HEK293 (cell line): ENCODE results near the gene TPGS2.

ENCODE experiments used
- CTCF ChIA-PET: fragments of 350-600 bp; formaldehyde crosslinking; extraction: SDS; loops from one replicate; lab custom pipeline; 2021; ENCODE audit warnings: antibody characterized with exemption; lab: Yijun Ruan, JAX
- POLR2A ChIA-PET: fragments of 300-600 bp; formaldehyde crosslinking; extraction: SDS; loops from one replicate; lab custom pipeline; 2020; ENCODE audit warnings: antibody characterized with exemption, inconsistent platforms; lab: Yijun Ruan, JAX
- H3K27ac ChIP-seq: fragments of 200-500 bp; sonication (Bioruptor generic); 2 replicates; pipeline ENCODE4 v1.5.1; 2014; ENCODE audit warnings: low read depth, low read length, control low read depth, inconsistent platforms; ENCODE audit errors: extremely low read depth
- H3K36me3 ChIP-seq, 2 experiments: fragments of 200-500 bp in 1 of 2; sonication (Bioruptor generic) in 1 of 2; 1 replicate in 1 of 2; 2 replicates in 1 of 2; pipeline ENCODE4 v1.5.1; 2014 to 2017; ENCODE audit warnings: inconsistent platforms in 2 of 2, low read length in 2 of 2; ENCODE audit not compliant: control insufficient read depth in 2 of 2, insufficient read depth in 1 of 2
- H3K4me1 ChIP-seq: fragments of 200-500 bp; sonication (Bioruptor generic); 2 replicates; pipeline ENCODE4 v1.5.1; 2014; ENCODE audit warnings: mild to moderate bottlenecking, low read length, inconsistent platforms; ENCODE audit not compliant: control insufficient read depth, insufficient read depth
- H3K4me3 ChIP-seq: 2 replicates; pipeline ENCODE4 v1.5.1; 2011; ENCODE audit warnings: low read depth, mild to moderate bottlenecking, control low read depth, low read length, moderate library complexity
- H3K9me3 ChIP-seq: fragments of 200-500 bp; sonication (Bioruptor generic); 2 replicates; pipeline ENCODE4 v1.5.1; 2014; ENCODE audit warnings: low read depth, low read length, inconsistent platforms; ENCODE audit not compliant: control insufficient read depth, insufficient read depth
- HOXD13 ChIP-seq: sonication (generic); formaldehyde crosslinking; IDR thresholded peaks from 2 replicates; pipeline ENCODE4 v1.8.0; 2022; ENCODE audit warnings: missing genetic modification reagents, borderline replicate concordance
- KLF8 ChIP-seq: fragments of 450-650 bp; formaldehyde crosslinking; IDR thresholded peaks from 2 replicates; pipeline ENCODE4 v1.5.1; 2016; ENCODE audit warnings: missing biosample characterization, missing genetic modification characterization
- MEIS1 ChIP-seq: sonication (generic); formaldehyde crosslinking; IDR thresholded peaks from 2 replicates; pipeline ENCODE4 v1.8.1; 2022; ENCODE audit warnings: missing genetic modification reagents, mild to moderate bottlenecking, borderline replicate concordance
- ZBTB10 ChIP-seq: fragments of 450-650 bp; formaldehyde crosslinking; IDR thresholded peaks from 2 replicates; pipeline ENCODE4 v1.5.1; 2016; ENCODE audit warnings: missing biosample characterization, missing genetic modification characterization
- ZNF16 ChIP-seq: fragments of 450-650 bp; formaldehyde crosslinking; IDR thresholded peaks from 2 replicates; pipeline ENCODE4 v1.5.1; 2016; ENCODE audit warnings: low read depth, missing biosample characterization, missing genetic modification characterization
- ZNF2 ChIP-seq: fragments of 450-650 bp; formaldehyde crosslinking; IDR thresholded peaks from 2 replicates; pipeline ENCODE4 v1.5.1; 2016; ENCODE audit warnings: missing biosample characterization, missing genetic modification characterization
- ZNF211 ChIP-seq: fragments of 450-650 bp; formaldehyde crosslinking; IDR thresholded peaks from 2 replicates; pipeline ENCODE4 v1.5.1; 2016; ENCODE audit warnings: low read depth, missing biosample characterization, missing genetic modification characterization
- ZNF248 ChIP-seq: fragments of 450-650 bp; formaldehyde crosslinking; IDR thresholded peaks from 2 replicates; pipeline ENCODE4 v1.5.1; 2017; ENCODE audit warnings: missing biosample characterization, missing genetic modification characterization
- ZNF311 ChIP-seq: fragments of 450-650 bp; formaldehyde crosslinking; IDR thresholded peaks from 2 replicates; pipeline ENCODE4 v1.5.1; 2017; ENCODE audit warnings: missing biosample characterization, missing genetic modification characterization, borderline replicate concordance
- ZNF513 ChIP-seq: fragments of 450-650 bp; IDR thresholded peaks from 2 replicates; pipeline ENCODE4 v1.5.1; 2018; ENCODE audit warnings: missing biosample characterization, missing genetic modification characterization
- ZNF549 ChIP-seq: fragments of 450-650 bp; IDR thresholded peaks from 2 replicates; pipeline ENCODE4 v1.5.1; 2018; ENCODE audit warnings: missing biosample characterization, missing genetic modification characterization, mild to moderate bottlenecking, inconsistent platforms, moderate library complexity
- ZNF561 ChIP-seq: fragments of 450-650 bp; IDR thresholded peaks from 2 replicates; pipeline ENCODE4 v1.5.1; 2018; ENCODE audit warnings: missing biosample characterization, missing genetic modification characterization, borderline replicate concordance
- ZNF585B ChIP-seq: fragments of 450-650 bp; formaldehyde crosslinking; IDR thresholded peaks from 2 replicates; pipeline ENCODE4 v1.5.1; 2016; ENCODE audit warnings: missing biosample characterization, missing genetic modification characterization
- ZNF677 ChIP-seq: fragments of 450-650 bp; IDR thresholded peaks from 2 replicates; pipeline ENCODE4 v1.5.0; 2018; ENCODE audit warnings: missing biosample characterization, mild to moderate bottlenecking, missing genetic modification characterization, moderate library complexity
- ZNF776 ChIP-seq: fragments of 450-650 bp; formaldehyde crosslinking; IDR thresholded peaks from 2 replicates; pipeline ENCODE4 v1.5.0; 2017; ENCODE audit warnings: missing biosample characterization, missing genetic modification characterization, borderline replicate concordance
- ZNF777 ChIP-seq: fragments of 450-650 bp; formaldehyde crosslinking; IDR thresholded peaks from 2 replicates; pipeline ENCODE4 v1.5.1; 2017; ENCODE audit warnings: missing biosample characterization, missing genetic modification characterization, borderline replicate concordance
- ZNF791 ChIP-seq: fragments of 450-650 bp; formaldehyde crosslinking; IDR thresholded peaks from 2 replicates; pipeline ENCODE4 v1.5.1; 2016; ENCODE audit warnings: missing biosample characterization, missing genetic modification characterization
- TF ChIP-seq, protein P1 (sequence below): fragments of 450-650 bp; formaldehyde crosslinking; IDR thresholded peaks from 2 replicates; pipeline ENCODE4 v1.5.1; 2016; ENCODE audit warnings: missing biosample characterization, missing genetic modification characterization
- TF ChIP-seq, protein P2 (sequence below): fragments of 450-650 bp; IDR thresholded peaks from 2 replicates; pipeline ENCODE4 v1.5.1; 2018; ENCODE audit warnings: missing biosample characterization, mild to moderate bottlenecking, missing genetic modification characterization

Gene TPGS2

DNA sequence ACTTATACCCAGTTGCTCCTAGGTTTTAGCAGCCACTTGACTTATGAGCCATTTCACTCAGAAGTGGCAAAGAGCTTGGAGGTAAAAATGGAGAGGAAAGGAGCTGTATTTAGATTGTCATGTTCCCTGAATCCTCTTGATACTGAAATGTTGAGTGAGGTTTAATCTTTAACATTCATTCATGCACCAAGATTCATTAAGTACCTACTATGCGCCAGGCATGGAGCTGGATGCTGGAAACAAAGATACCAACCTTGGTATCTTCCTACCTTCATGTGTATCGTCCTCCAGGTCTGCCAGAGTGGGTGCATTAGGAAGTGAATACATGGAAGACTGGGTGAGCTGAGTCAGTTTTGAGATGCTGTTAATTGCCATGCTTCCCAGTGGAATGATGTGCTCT lies 23.7 kb downstream of the TPGS2 start:
- Histone ChIP-seq H3K9me3 (no peaks in the 10 kb centered on the region), H3K36me3 (peaks cover 6 to 81% of the 10 kb centered on the region in 2 experiments; a peak in 2 of 3 replicates), H3K27ac (no peak overlapping the region), H3K4me1 (no peaks in the 10 kb centered on the region), H3K4me3 (no peak overlapping the region)
- POLR2A ChIA-PET, result no interaction called here
- CTCF ChIA-PET, result no interaction called here
- TF ChIP-seq, protein P1, sequence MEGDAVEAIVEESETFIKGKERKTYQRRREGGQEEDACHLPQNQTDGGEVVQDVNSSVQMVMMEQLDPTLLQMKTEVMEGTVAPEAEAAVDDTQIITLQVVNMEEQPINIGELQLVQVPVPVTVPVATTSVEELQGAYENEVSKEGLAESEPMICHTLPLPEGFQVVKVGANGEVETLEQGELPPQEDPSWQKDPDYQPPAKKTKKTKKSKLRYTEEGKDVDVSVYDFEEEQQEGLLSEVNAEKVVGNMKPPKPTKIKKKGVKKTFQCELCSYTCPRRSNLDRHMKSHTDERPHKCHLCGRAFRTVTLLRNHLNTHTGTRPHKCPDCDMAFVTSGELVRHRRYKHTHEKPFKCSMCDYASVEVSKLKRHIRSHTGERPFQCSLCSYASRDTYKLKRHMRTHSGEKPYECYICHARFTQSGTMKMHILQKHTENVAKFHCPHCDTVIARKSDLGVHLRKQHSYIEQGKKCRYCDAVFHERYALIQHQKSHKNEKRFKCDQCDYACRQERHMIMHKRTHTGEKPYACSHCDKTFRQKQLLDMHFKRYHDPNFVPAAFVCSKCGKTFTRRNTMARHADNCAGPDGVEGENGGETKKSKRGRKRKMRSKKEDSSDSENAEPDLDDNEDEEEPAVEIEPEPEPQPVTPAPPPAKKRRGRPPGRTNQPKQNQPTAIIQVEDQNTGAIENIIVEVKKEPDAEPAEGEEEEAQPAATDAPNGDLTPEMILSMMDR (tag by site-specific recombination), result no peak
- TF ChIP-seq ZNF549 (tag by site-specific recombination), result no peak
- no peak for TF ChIP-seq KLF8
- TF ChIP-seq ZNF311 (tag by site-specific recombination), result no peak
- TF ChIP-seq ZNF776 (tag by site-specific recombination), result no peak
- TF ChIP-seq ZNF777 (tag by site-specific recombination), result no peak
- TF ChIP-seq ZBTB10 (tag by site-specific recombination), result no peak
- no peak for TF ChIP-seq ZNF513
- TF ChIP-seq HOXD13 (CRISPR knock-in tag), result no peak
- TF ChIP-seq ZNF211 (tag by site-specific recombination), result no peak
- TF ChIP-seq ZNF561, result no peak
- TF ChIP-seq ZNF16 (tag by site-specific recombination), result no peak
- no peak for TF ChIP-seq ZNF585B (tag by site-specific recombination)
- TF ChIP-seq ZNF677 (tag by site-specific recombination), result no peak
- TF ChIP-seq MEIS1 (CRISPR knock-in tag), result no peak
- no peak for TF ChIP-seq ZNF2
- TF ChIP-seq ZNF248 (tag by site-specific recombination), result no peak

- Histone ChIP-seq H3K4me1 (no peaks in the 10 kb centered on the region), H3K9me3 (no peaks in the 10 kb centered on the region), H3K27ac (no peak overlapping the region), H3K4me3 (no peak overlapping the region)
- ChIA-PET POLR2A (interaction anchor here (1.1 kb wide), 1 partner anchor 13 kb away, joined by 3 read pairs; no protein-coding TSS in a partner anchor), CTCF (interaction anchor here (0.6 to 1.3 kb wide), 3 partner anchors 10 to 12 kb away, joined by 3 to 5 read pairs (median 3); no protein-coding TSS in a partner anchor)
- TF ChIP-seq, protein P2, sequence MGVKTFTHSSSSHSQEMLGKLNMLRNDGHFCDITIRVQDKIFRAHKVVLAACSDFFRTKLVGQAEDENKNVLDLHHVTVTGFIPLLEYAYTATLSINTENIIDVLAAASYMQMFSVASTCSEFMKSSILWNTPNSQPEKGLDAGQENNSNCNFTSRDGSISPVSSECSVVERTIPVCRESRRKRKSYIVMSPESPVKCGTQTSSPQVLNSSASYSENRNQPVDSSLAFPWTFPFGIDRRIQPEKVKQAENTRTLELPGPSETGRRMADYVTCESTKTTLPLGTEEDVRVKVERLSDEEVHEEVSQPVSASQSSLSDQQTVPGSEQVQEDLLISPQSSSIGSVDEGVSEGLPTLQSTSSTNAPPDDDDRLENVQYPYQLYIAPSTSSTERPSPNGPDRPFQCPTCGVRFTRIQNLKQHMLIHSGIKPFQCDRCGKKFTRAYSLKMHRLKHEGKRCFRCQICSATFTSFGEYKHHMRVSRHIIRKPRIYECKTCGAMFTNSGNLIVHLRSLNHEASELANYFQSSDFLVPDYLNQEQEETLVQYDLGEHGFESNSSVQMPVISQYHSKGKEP (tag by site-specific recombination), result no peak
- no peak for TF ChIP-seq ZNF791
- TF ChIP-seq, all 188 proteins: peak for 0
- H3K36me3 ChIP-seq, result peaks cover 5 to 96% of the 10 kb centered on the region in 2 experiments
Measured at GRCh38 chr18:36798738-36799473, 29.9 kb downstream of the TPGS2 start.
